Esophagus mucosa (tissue), 1 donor: Measurements from ENCODE around the gene GNG3. TPM values are rescaled to one million over a fixed set of nuclear protein-coding genes. Genes with fewer than 3 reads are reported as not detected.
"Not testable (repeated sequence)": the region's sequence is repeated elsewhere in the genome, so short reads cannot be mapped to it uniquely, and the experiment has no call there.

ENCODE experiments used
- ATAC-seq: fragments of 200-7000 bp; cut with Tn5 transposase; one replicate; pipeline ENCODE4 v1.9.1; 2020
- total RNA-seq: library from RNA; stranded (reverse); gene quantifications from one replicate; pipeline ENCODE4 v1.2.4, GENCODE V29; 2023
- donor health status: DM: yes; HTN: yes; CAD: no.

Gene GNG3
- total RNA-seq, 1 donor from 2014 or later = not detected

DNA sequence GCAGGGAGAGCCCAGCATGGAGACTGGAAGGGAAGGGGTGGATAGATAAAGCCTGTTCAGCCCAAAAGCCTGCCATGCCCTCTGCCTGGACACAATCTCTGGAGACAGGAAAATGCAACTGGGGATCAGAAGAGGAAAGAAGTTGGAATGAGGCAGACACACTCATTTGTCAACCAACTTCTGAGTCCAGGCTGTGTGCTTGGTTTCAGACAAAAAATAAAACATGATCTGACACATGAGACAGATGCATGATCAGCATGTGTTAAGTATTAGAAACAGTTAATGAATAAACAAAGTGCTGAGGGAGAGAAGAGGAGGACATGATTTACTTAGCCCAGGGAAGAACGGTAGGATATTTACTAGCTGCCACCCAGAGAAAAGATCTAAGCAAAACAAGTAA lies 19.0 kb upstream of the GNG3 start:
- ATAC-seq = no peak

- peak; percentile 68 for ATAC-seq
These were observed 17.9 kb upstream of the GNG3 start, which contains the start of gene LRRN4CL for GRCh38 chr11:62689421-62690183. Gene LRRN4CL (minus strand): TSS chr11:62689530. CDS start chr11:62688508, 1,022 bp downstream.

DNA sequence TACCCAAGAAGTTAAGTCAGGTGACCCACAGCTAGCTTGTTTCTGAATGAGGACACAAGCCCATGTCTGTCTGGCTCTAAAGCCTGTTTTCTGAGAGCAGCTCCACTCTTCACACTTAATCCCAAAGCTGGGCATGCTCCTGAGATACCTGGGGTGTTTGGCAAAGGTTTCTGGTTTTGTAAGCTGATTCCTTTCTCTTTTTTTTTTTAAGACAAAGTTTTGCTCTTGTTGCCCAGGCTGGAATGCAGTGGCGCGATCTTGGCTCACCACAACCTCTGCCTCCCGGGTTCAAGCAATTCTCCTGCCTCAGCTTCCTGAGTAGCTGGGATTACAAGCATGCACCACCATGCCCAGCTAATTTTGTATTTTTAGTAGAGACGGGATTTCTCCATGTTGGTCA lies 13.9 kb upstream of the GNG3 start:
- ATAC-seq = not testable (repeated sequence)

DNA sequence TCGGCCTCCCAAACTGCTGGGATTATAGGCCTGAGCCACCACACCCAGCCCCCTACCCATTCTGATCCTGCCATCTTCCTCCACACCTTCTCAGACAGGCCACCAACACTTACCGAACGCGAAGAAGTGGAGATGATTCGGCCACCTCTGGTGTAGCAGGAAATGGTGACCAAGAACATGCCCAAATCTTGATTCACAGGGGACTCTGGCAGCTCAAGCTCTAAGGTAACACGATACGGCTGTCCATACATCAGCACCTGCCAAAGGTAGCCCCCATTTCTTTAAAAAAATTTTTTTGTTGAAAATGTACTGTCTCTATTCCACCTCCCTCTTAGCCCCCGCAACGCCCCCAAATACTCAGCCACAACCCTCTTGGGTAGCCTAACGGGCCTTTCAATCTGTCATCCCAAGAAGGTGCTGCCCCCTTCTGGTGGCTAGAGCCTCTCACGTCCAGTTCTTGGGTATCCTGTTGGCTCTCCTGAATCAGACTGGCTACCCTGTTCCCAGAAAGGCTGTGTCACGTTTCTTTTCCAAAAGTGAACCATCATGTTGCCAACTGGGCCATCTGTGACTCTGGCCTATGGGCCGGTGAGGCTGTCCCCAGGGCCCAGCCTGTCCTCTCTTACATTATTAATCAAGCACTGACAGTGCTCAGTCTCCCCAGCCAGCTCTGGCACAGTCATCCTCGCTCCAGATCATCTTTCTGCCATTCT lies 12.9 kb upstream of the GNG3 start:
- peak; percentile 69 for ATAC-seq

DNA sequence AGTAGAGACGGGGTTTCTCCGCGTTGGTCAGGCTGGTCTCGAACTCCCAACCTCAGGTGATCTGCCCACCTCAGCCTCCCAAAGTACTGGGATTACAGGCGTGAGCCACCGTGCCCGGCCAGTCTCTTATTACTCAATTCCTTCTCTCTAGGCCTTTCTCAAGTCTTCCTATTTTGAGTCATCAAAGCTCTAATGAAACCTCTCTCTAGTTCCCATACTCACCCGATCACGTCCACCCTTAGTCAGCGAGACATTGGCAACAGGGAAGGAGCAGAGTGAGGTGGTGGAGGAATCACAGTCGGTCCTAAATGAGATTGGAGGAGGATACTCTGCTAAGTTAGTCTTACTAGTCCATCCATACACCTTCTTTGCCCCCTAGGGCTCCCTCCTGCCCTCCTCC lies 5.2 kb upstream of the GNG3 start:
- peak; percentile 38 for ATAC-seq

- ATAC-seq = not testable (repeated sequence)
These were observed 3.6 kb upstream of the GNG3 start for GRCh38 chr11:62703921-62704320.

- ATAC-seq = no peak
These were observed 2.1 kb upstream of the GNG3 start for GRCh38 chr11:62705413-62705812.

DNA sequence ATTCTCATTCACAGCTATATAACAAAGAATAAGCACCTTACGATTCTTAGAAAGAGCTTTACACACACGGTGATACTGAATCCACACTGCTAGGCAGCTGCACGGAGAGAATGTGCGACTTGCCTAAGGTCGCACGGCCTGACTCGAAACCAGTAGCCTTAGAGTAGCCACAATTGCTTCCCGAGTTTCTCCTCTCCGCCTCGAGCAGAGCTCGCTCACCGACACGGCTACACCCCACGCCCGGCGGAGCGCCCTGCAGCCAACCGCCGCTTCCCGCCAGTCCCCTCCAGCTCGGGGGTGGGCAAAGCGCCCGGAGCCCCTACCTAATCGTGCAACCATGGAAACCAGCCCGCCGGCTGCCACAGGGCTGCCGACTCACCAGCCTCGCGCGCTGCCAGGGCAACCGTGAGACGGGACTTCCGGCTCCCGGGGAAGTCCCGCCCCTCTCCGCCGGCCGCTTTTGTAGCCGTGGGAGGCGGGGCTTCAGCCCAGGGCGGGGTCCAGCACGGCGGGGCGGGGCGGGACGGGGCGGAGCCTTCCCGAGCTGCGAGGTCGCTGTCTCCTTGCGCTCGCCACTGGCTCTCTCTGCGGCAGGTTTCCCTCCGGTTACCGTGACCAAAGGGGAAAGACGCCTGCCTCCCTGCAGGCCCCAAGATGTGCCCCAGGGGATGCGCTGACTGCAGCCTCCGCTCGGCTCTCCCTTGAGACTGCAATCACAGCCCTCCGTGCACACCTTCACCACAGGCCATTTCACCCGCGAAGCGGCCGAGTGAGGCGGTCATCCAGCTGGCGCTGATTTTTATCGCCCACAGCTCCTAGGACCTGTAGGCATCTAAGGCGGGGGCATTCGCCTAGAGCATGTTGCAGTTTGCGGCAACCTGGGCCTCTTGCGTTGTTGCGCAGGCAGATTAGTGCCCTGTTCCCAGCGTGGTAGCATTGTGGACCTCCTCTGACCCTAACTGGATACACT lies 1.3 kb upstream of the GNG3 start:
- ATAC-seq = peak; percentile 84

- no peak for ATAC-seq
These were observed 627 bp upstream of the GNG3 start for GRCh38 chr11:62706850-62707247.

DNA sequence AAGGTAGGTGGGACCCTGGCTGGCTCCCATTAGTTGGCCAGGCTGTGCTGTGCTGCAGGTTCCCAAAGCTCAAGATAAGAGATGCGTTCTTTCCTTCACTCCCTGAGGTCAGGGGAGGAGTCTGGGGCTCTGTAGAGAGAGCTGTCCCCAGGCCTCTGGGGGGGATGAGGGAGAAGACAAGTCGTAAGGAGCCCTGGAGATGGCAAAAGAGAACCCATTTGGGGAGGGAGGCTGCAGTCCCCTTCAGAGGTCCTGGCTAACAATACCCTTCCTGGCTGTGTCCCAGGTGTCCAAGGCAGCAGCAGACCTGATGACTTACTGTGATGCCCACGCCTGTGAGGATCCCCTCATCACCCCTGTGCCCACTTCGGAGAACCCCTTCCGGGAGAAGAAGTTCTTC lies 916 bp downstream of the GNG3 start:
- no peak for ATAC-seq

DNA sequence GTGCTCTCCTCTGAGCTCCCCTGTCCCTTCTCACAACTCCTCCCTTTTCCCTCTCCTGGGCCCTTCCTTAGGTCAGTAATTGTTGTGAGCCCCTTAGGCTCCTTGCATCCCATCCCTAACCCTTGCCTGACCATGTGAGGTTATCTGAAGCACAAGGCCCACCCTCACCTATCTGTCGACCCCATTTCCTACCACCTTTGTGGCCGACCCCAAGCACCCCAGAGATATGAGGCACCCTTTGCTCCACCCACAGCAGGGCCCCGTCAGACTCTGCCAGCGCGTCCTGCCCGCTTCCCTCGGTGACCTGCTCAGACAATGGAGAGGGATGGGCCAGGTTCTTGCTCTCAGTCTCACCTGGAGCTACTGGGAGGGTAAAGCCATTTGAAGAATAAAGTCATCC lies 1.3 kb downstream of the GNG3 start:
- peak; percentile 47 for ATAC-seq

GRCh38 chr11:62709247-62710000 lies 1.9 kb downstream of the GNG3 start:
- ATAC-seq = peak; percentile 85

- ATAC-seq = no peak
These were observed 2.5 kb downstream of the GNG3 start for GRCh38 chr11:62710001-62710345.

DNA sequence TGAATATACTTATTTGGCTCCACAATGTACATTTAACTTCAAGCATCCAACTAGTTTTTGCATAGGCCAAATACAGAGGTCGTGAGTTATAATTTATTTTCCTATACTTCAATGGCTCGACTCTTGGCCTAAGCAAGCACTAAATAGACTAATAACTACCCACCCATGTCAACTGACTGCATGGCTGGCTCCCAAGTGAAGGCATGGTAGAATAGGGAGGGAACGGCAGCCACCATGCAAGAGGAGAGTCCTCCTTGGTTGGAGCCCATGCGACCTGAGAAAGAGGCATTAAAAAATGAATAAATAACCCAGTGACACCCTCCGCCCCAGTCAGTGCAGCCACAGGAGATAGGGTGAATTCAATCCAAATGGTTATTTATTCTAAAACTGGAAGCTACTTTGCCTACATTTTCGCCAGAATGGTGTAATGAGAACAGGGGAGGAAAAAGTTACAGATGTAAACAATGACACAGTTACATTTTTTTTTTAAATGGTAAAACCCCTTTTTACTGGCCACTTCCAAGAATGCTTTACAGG lies 4.9 kb downstream of the GNG3 start:
- no peak for ATAC-seq

- no peak for ATAC-seq
These were observed 5.4 kb downstream of the GNG3 start for GRCh38 chr11:62712861-62713260.

DNA sequence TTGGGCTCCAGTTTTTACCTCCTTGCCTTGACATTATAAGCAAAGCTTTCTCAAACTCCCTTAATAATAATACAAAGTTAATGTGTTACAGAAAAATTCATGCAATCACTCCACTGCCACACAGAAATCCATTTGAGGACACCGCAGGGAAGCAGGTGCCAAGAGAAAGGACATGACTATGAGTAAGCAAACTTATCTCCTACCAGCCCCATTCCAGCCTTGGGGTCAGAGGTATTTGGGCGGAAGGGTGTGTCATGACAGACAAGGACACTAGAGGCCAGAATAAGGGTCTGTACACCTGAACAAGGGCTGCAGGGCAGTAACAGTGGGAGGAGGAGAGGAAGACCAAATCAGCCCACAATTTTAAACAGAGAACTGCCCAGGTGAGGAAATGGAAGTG lies 5.9 kb downstream of the GNG3 start:
- no peak for ATAC-seq

DNA sequence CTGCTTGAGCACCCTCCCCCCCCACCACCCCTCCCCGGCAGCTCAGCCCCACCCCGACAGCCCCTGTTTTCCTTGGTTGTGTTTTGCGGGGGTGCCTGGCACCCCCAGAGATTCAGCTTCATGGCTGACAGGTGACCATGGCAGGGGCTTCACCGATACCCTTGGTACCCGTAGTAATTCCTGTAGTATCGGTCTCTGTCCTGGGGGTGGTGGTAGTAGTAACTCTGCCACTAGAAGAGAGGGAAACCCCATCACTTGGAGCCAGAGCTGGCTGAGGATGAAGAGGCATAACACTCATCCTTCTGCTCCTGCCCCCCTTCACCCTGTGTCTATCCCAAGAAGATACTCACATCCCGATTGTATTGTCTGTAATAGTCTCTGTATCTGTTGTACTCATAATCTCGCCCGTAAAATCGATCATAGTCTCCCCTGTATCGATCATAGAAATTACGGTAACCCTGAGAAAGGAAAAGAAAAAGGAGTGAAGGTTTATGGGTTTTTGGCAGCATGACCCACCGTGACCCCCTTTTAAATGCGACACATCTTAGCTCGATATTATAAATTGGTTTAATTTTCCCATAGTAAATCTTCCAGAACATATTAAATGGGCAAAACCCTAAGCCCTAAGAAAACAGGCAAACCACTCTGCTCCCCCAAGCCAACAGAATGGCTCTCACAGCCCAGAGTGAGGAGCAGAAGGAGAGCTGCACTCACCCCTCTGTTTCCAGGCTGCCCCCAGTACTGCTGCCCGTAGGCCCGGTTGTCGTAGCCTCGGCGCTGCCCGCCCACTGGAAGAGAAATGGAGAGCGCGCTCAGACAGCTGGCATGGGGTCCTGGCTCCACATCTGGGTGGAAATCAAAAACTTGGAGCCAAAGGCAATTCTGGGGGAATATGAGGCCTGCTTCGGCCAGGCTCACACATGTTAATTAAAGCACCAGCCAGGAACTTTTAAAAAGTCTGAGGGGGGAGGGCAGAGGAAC lies 8.0 kb downstream of the GNG3 start:
- no peak for ATAC-seq

DNA sequence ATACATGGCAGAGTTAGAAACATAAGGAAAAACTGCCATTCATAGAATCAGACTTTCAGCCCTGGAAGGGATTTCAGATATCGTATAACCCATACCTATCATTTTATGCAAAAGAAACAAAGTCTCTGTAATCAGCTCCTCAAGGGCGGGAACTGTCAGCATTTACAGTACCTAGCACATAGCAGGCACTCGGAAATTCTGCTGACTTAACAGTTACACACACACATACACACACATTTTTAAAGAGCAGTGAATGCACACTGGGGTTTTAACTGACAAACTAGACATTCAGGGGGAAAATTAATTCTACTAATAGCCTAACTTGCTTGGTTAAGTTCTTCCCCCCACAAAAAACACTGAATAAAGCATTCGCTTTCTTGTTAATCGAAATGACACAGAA lies 8.7 kb downstream of the GNG3 start:
- no peak for ATAC-seq

DNA sequence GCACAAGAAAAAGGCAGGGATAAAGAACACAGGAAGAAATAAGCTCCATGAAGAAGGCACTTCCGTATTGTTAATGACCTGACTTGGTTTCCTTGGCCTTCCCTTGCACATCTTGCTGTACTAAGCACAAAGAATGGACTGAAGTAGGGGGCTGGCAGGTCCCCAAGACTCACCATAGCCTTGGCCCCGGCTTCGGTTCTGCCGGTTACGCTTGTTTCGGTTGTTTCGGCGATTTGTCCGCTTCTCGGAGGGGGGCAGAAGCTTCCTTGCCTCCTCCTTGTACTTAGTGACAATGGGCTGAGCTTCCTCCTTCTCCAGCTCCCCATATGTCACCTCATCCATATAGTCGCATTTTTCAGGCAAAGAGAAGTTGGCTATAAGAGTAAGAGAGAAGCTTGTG lies 9.3 kb downstream of the GNG3 start:
- ATAC-seq = no peak

- ATAC-seq = no peak
These were observed 12.0 kb downstream of the GNG3 start for GRCh38 chr11:62719302-62719978.
